CD14-positive monocyte (primary cell): ENCODE results near the gene AAMP. TPM values are rescaled to one million over a fixed set of nuclear protein-coding genes. Genes with fewer than 3 reads are reported as not detected.

Source experiments
- DNase-seq, 3 donors: peaks; one replicate each; pipeline ENCODE4 v3.0.0-alpha.2; 2011 to 2022
- H2AFZ ChIP-seq: 2 replicates; pipeline ENCODE4 v1.6.0; 2012; ENCODE audit warnings: mild to moderate bottlenecking, low read depth, low read length, inconsistent platforms; ENCODE audit not compliant: insufficient read depth, poor library complexity, severe bottlenecking
- H3K27ac ChIP-seq, 2 donors: 1 replicate in 1 of 2; 2 replicates in 1 of 2; pipeline ENCODE4 v1.5.1; 2012 to 2013; ENCODE audit warnings: low read length in 2 of 2, control low read depth in 1 of 2, inconsistent platforms in 1 of 2, low read depth in 1 of 2, mild to moderate bottlenecking in 1 of 2
- H3K27me3 ChIP-seq, 2 donors: one replicate each; pipeline versions ENCODE4 v1.6.0 to v1.6.1; 2011 to 2013; ENCODE audit warnings: low read length in 2 of 2; ENCODE audit not compliant: control insufficient read depth in 2 of 2, insufficient read depth in 2 of 2
- H3K36me3 ChIP-seq, 2 donors: replicated peaks in 1 of 2; 1 replicate in 1 of 2; 2 replicates in 1 of 2; pipeline versions ENCODE4 v1.5.1 to v1.6.1; 2012 to 2013; ENCODE audit warnings: low read length in 2 of 2, control low read depth in 1 of 2, inconsistent platforms in 1 of 2, mild to moderate bottlenecking in 1 of 2; ENCODE audit not compliant: insufficient read depth in 2 of 2, control insufficient read depth in 1 of 2
- H3K4me1 ChIP-seq, 2 donors: 1 replicate in 1 of 2; 2 replicates in 1 of 2; pipeline versions ENCODE4 v1.5.1 to v1.6.1; 2012 to 2013; ENCODE audit warnings: low read length in 2 of 2, control low read depth in 1 of 2, inconsistent platforms in 1 of 2, mild to moderate bottlenecking in 1 of 2, moderate library complexity in 1 of 2; ENCODE audit not compliant: insufficient read depth in 2 of 2, control insufficient read depth in 1 of 2
- H3K4me2 ChIP-seq: replicated peaks from 2 replicates; pipeline ENCODE3; 2012; ENCODE audit warnings: low read length, moderate library complexity, mild to moderate bottlenecking; ENCODE audit not compliant: poor library complexity, severe bottlenecking; ENCODE audit errors: extremely low read depth
- H3K4me3 ChIP-seq, 3 experiments: fragments of 200-600 bp in 1 of 3; sonication (generic) in 1 of 3; replicated peaks in 1 of 3; 1 replicate in 2 of 3; 2 replicates in 1 of 3; pipeline ENCODE4 v1.5.1; 2011 to 2013; ENCODE audit warnings: low read length in 3 of 3, mild to moderate bottlenecking in 3 of 3, control low read depth in 2 of 3, low read depth in 2 of 3, inconsistent platforms in 1 of 3, moderate library complexity in 1 of 3
- H3K79me2 ChIP-seq: 2 replicates; pipeline ENCODE4 v1.6.0; 2012; ENCODE audit warnings: mild to moderate bottlenecking, control low read depth, inconsistent platforms, low read length, moderate library complexity; ENCODE audit not compliant: insufficient read depth
- H3K9ac ChIP-seq: 2 replicates; pipeline ENCODE4 v1.6.0; 2017; ENCODE audit warnings: low read length, mild to moderate bottlenecking; ENCODE audit not compliant: insufficient read depth, poor library complexity, severe bottlenecking
- H3K9me3 ChIP-seq, 2 donors: replicated peaks in 1 of 2; 1 replicate in 1 of 2; 2 replicates in 1 of 2; pipeline versions ENCODE4 v1.5.1 to v1.6.1; 2012 to 2013; ENCODE audit warnings: low read length in 2 of 2, control low read depth in 1 of 2; ENCODE audit not compliant: control insufficient read depth in 1 of 2, insufficient read depth in 1 of 2
- H4K20me1 ChIP-seq: 2 replicates; pipeline ENCODE4 v1.6.0; 2012; ENCODE audit warnings: mild to moderate bottlenecking, low read length, control low read depth, moderate library complexity; ENCODE audit not compliant: insufficient read depth
- H3K27ac Mint-ChIP-seq, 7 donors: one replicate each; pipeline ENCODE4 v1.8.0; 2020; ENCODE audit warnings: mild to moderate bottlenecking in 7 of 7, mixed read lengths in 7 of 7, moderate library complexity in 6 of 7, inconsistent platforms in 2 of 7
- H3K27me3 Mint-ChIP-seq, 3 donors: one replicate each; pipeline ENCODE4 v1.8.0; 2021 to 2022; ENCODE audit warnings: low read depth in 3 of 3, mild to moderate bottlenecking in 3 of 3, mixed read lengths in 3 of 3, moderate library complexity in 3 of 3, inconsistent platforms in 1 of 3
- H3K36me3 Mint-ChIP-seq, 2 donors: one replicate each; pipeline ENCODE4 v1.8.0; 2020; ENCODE audit warnings: mixed read lengths in 2 of 2, inconsistent platforms in 1 of 2, mild to moderate bottlenecking in 1 of 2
- H3K4me1 Mint-ChIP-seq: one replicate; pipeline ENCODE4 v1.8.0; 2020; ENCODE audit warnings: mild to moderate bottlenecking, mixed read lengths
- H3K4me3 Mint-ChIP-seq, 2 donors: one replicate each; pipeline ENCODE4 v1.8.0; 2020; ENCODE audit warnings: mild to moderate bottlenecking in 2 of 2, mixed read lengths in 2 of 2, moderate library complexity in 1 of 2
- H3K9me3 Mint-ChIP-seq, 7 donors: one replicate each; pipeline ENCODE4 v1.8.0; 2020 to 2022; ENCODE audit warnings: mixed read lengths in 7 of 7, mild to moderate bottlenecking in 6 of 7, moderate library complexity in 6 of 7, inconsistent platforms in 2 of 7
- WGBS: methylation state at CpG from one replicate; pipeline ENCODE4 v1.1.5; 2013; ENCODE audit warnings: missing lambda C conversion rate; ENCODE audit not compliant: insufficient coverage; 5-methylcytosine and 5-hydroxymethylcytosine counted together
- intact Hi-C, 2 donors: fragments of 100-400 bp; cut with micrococcal nuclease; formaldehyde crosslinking; loops; one replicate each; pipeline versions ENCODE4 v1.15.0 to v1.15.1; 2023
- polyA plus RNA-seq, 3 donors: library from polyadenylated mRNA; depleted of rRNA in 1 of 3; unstranded in 2 of 3; stranded (reverse) in 1 of 3; fragments of 300-500 nt in 2 of 3; fragments of >200 nt in 1 of 3; fragmentation: Illumina TruSeq in 2 of 3; gene quantifications; 1 replicate in 2 of 3; 2 replicates in 1 of 3; pipeline ENCODE4 v1.2.3, GENCODE V29; 2012 to 2021
- TF ChIP-seq, protein P1 (sequence below): fragments of 200-600 bp; IDR thresholded peaks from one replicate; pipeline ENCODE4 v1.8.0; 2022; ENCODE audit warnings: antibody characterized with exemption, mild to moderate bottlenecking

AAMP gene
- polyA plus RNA-seq, 3 donors: 90.8 to 108 (median 98.7) TPM

DNA sequence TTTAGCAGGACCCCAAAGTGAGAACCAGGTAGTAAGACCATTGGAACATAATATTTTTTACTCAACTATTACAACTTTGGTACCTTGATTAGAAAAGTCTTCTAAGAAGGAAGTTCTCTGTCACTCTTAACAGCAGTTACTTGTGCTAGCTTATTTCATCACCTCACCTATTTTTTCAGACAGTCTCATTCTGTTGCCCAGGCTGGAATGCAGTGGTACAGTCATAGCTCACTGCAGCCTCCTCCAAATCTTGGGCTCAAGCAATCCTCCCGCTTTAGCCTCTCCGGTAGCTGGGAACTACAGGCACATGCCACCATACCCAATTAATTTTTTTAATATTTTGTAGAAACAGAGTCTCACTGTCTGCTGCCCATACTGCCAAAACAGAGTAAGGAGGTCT, 34.9 kb downstream of the AAMP start:
- no peak overlapping the region for H3K4me3 ChIP-seq
- Mint-ChIP-seq H3K27me3 (no peaks in the 10 kb centered on the region), H3K36me3 (peaks cover 80 to 96% of the 10 kb centered on the region in 2 donors), H3K4me1 (peaks cover 15% of the 10 kb centered on the region), H3K9me3 (peaks cover 0 to 2% (median 0%) of the 10 kb centered on the region in 7 donors), H3K27ac (peak overlapping the region in 4 of 7 donors; percentile 37 to 58 (median 43)), H3K4me3 (no peak overlapping the region)
- H3K27ac ChIP-seq: no peak overlapping the region
- no peak for DNase-seq
- H4K20me1 ChIP-seq: peaks cover 99% of the 10 kb centered on the region
- no peaks in the 10 kb centered on the region for H3K9me3 ChIP-seq
- TF ChIP-seq, protein P1, sequence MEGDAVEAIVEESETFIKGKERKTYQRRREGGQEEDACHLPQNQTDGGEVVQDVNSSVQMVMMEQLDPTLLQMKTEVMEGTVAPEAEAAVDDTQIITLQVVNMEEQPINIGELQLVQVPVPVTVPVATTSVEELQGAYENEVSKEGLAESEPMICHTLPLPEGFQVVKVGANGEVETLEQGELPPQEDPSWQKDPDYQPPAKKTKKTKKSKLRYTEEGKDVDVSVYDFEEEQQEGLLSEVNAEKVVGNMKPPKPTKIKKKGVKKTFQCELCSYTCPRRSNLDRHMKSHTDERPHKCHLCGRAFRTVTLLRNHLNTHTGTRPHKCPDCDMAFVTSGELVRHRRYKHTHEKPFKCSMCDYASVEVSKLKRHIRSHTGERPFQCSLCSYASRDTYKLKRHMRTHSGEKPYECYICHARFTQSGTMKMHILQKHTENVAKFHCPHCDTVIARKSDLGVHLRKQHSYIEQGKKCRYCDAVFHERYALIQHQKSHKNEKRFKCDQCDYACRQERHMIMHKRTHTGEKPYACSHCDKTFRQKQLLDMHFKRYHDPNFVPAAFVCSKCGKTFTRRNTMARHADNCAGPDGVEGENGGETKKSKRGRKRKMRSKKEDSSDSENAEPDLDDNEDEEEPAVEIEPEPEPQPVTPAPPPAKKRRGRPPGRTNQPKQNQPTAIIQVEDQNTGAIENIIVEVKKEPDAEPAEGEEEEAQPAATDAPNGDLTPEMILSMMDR: no peak
- H2AFZ ChIP-seq: no peak overlapping the region
- H3K4me1 ChIP-seq: peaks cover 11 to 12% of the 10 kb centered on the region in 2 donors
- WGBS: no CpG with 5 or more reads among the region's 2 CpGs
- no peaks in the 10 kb centered on the region for H3K27me3 ChIP-seq
- H3K9ac ChIP-seq: no peak overlapping the region
- peaks cover 98% of the 10 kb centered on the region for H3K79me2 ChIP-seq
- peaks cover 94 to 100% of the 10 kb centered on the region in 2 donors for H3K36me3 ChIP-seq
- no peak overlapping the region for H3K4me2 ChIP-seq
- intact Hi-C loops: no loop called here

DNA sequence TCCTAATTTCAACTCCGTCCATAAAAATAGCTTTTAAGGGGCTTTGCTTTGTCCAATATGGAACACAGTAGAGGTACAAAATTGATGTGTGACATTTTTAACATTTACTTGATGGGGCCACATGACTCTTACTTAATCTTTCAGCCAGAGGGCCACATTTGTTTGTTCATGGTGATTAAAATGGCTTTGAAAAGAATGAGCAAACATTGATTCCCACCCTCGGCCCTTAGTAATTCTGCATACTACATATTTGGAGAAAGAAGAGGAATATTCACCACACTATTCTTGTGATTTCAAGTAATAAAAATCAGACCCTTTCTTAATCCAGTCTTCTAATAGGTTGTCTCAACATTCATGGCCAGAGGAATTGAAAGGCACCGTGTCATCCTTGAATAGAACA, 35.4 kb downstream of the AAMP start:
- intact Hi-C loops: loop anchor here in 1 of 2 donors (5.0 kb wide), 1 partner anchor 47 kb away; no protein-coding TSS in a partner anchor
- WGBS: no CpG with 5 or more reads among the region's 3 CpGs
- Histone ChIP-seq H3K27ac (no peak overlapping the region), H3K27me3 (no peaks in the 10 kb centered on the region), H3K9ac (no peak overlapping the region), H3K4me1 (peaks cover 16% of the 10 kb centered on the region in 2 donors), H3K4me2 (no peak overlapping the region), H3K79me2 (peaks cover 98% of the 10 kb centered on the region), H3K36me3 (peaks cover 92 to 98% of the 10 kb centered on the region in 2 donors), H3K9me3 (no peaks in the 10 kb centered on the region), H3K4me3 (no peak overlapping the region), H2AFZ (no peak overlapping the region), H4K20me1 (peaks cover 99% of the 10 kb centered on the region)
- Mint-ChIP-seq H3K27ac (peak overlapping the region in 1 of 7 donors; percentile 41), H3K27me3 (no peaks in the 10 kb centered on the region), H3K4me3 (no peak overlapping the region), H3K9me3 (peaks cover 0 to 2% (median 0%) of the 10 kb centered on the region in 7 donors), H3K4me1 (peaks cover 17% of the 10 kb centered on the region), H3K36me3 (peaks cover 75 to 93% of the 10 kb centered on the region in 2 donors)
- TF ChIP-seq, protein P1: no peak
- DNase-seq: no peak
